ENCODE measurements around the gene CAPN7.

CAPN7 gene

DNA sequence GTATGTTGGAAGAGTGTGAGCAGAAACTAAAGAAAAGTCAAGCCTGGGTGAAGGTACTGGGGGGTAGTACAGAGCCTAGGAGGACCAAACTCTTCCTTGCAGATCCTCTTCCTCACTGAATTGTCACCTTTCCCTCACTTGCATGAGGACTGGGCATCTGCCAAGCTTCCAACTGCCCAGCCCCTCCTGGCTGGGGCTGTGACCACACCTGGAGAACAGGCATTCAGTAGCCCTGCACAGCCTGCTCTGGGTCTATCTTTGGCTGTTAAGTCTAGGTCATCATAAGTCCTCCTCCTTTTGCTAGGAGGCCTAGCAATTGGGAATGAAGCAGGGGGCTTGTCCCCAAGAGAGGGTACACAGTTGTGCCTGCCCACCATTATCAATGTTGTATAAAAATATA is 55.2 kb downstream of the CAPN7 start:
- Histone ChIP-seq H3K4me1 (ENCODE audit: control insufficient read depth in 2 of 2, insufficient read depth in 1 of 2, low read depth in 1 of 2, low read length in 2 of 2) (no peaks in the 10 kb centered on the region), H2BK5ac (ENCODE audit: low read length) (peak overlapping the region; percentile 32), H3K4ac (ENCODE audit: low read length) (no peak overlapping the region), H2AK5ac (ENCODE audit: low read depth, low read length) (no peak overlapping the region), H3K79me1 (ENCODE audit: low read depth, low read length) (no peaks in the 10 kb centered on the region), H2AFZ (ENCODE audit: low read length) (no peak overlapping the region), H4K8ac (ENCODE audit: low read depth, low read length) (no peak overlapping the region), H3K4me2 (ENCODE audit: insufficient read depth, low read length, poor library complexity, severe bottlenecking) (no peak overlapping the region), H3K14ac (ENCODE audit: low read length) (no peak overlapping the region), H3K27ac (replicated peaks; ENCODE audit: low read length) (no peak overlapping the region), H2BK15ac (ENCODE audit: low read length) (no peak overlapping the region), H2BK12ac (ENCODE audit: low read length) (no peak overlapping the region), H3K23ac (ENCODE audit: low read depth, low read length, poor library complexity) (no peak overlapping the region), H3K18ac (ENCODE audit: low read length) (no peak overlapping the region), H3K27me3 (ENCODE audit: control insufficient read depth in 3 of 3, insufficient read depth in 3 of 3, low read depth in 1 of 3, low read length in 3 of 3) (no peaks in the 10 kb centered on the region), H3K4me3 (ENCODE audit: low read length in 2 of 2) (no peak overlapping the region), H3K9ac (ENCODE audit: low read depth, low read length, poor library complexity) (no peak overlapping the region), H2BK120ac (ENCODE audit: low read depth, low read length) (no peak overlapping the region), H3K9me3 (replicated peaks in 1 of 2; ENCODE audit: control insufficient read depth in 2 of 2, insufficient read depth in 1 of 2, low read depth in 1 of 2, low read length in 2 of 2) (no peaks in the 10 kb centered on the region), H4K91ac (ENCODE audit: low read depth, low read length, poor library complexity) (no peak overlapping the region), H3K36me3 (replicated peaks in 1 of 2; ENCODE audit: control insufficient read depth in 2 of 2, insufficient read depth in 2 of 2, low read length in 2 of 2) (peaks cover 9 to 39% of the 10 kb centered on the region in 2 donors)
- DNase-seq (ENCODE audit: low spot score): no peak

DNA sequence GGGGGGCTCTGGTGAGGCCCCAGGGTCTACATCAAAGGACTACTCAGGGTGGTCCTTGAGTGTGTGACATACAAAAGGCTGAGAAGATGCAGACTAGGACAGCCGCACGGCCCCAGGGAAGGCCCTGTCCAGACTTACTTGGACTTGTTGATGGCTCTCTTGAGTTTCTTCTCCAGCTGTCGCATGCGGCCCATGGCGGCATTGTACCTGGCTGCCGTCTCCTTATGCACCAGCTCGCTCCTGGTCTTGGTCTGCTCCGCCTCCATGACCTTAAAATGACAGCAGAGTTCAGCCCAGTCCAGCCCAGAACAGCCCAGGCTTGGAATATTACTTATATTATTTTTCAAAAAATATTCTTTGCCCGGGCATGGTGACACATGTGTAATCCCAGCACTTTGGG is 56.0 kb downstream of the CAPN7 start:
- H3K4ac ChIP-seq (ENCODE audit: low read length): no peak overlapping the region
- no peak overlapping the region for H2AFZ ChIP-seq (ENCODE audit: low read length)
- no peak overlapping the region for H3K4me2 ChIP-seq (ENCODE audit: insufficient read depth, low read length, poor library complexity, severe bottlenecking)
- no peaks in the 10 kb centered on the region for H3K4me1 ChIP-seq (ENCODE audit: control insufficient read depth in 2 of 2, insufficient read depth in 1 of 2, low read depth in 1 of 2, low read length in 2 of 2)
- H4K8ac ChIP-seq (ENCODE audit: low read depth, low read length): no peak overlapping the region
- no peak overlapping the region for H2BK15ac ChIP-seq (ENCODE audit: low read length)
- H4K91ac ChIP-seq (ENCODE audit: low read depth, low read length, poor library complexity): no peak overlapping the region
- H3K23ac ChIP-seq (ENCODE audit: low read depth, low read length, poor library complexity): no peak overlapping the region
- H3K27me3 ChIP-seq (ENCODE audit: control insufficient read depth in 3 of 3, insufficient read depth in 3 of 3, low read depth in 1 of 3, low read length in 3 of 3): no peaks in the 10 kb centered on the region
- H3K9ac ChIP-seq (ENCODE audit: low read depth, low read length, poor library complexity): no peak overlapping the region
- H3K4me3 ChIP-seq (ENCODE audit: low read length in 2 of 2): no peak overlapping the region
- H2BK12ac ChIP-seq (ENCODE audit: low read length): no peak overlapping the region
- H3K36me3 ChIP-seq (replicated peaks in 1 of 2; ENCODE audit: control insufficient read depth in 2 of 2, insufficient read depth in 2 of 2, low read length in 2 of 2): peaks cover 3 to 31% of the 10 kb centered on the region in 2 donors
- no peak overlapping the region for H3K14ac ChIP-seq (ENCODE audit: low read length)
- no peak overlapping the region for H3K27ac ChIP-seq (replicated peaks; ENCODE audit: low read length)
- no peak overlapping the region for H2BK5ac ChIP-seq (ENCODE audit: low read length)
- no peak overlapping the region for H2AK5ac ChIP-seq (ENCODE audit: low read depth, low read length)
- no peaks in the 10 kb centered on the region for H3K79me1 ChIP-seq (ENCODE audit: low read depth, low read length)
- WGBS, 2 donors (ENCODE audit: extremely low coverage in 2 of 2, insufficient read length in 2 of 2, insufficient replicate concordance in 1 of 2): no CpG with 5 or more reads among the region's 9 CpGs
- no peak overlapping the region for H2BK120ac ChIP-seq (ENCODE audit: low read depth, low read length)
- no peak for DNase-seq (ENCODE audit: low spot score)
- no peak overlapping the region for H3K18ac ChIP-seq (ENCODE audit: low read length)
- no peaks in the 10 kb centered on the region for H3K9me3 ChIP-seq (replicated peaks in 1 of 2; ENCODE audit: control insufficient read depth in 2 of 2, insufficient read depth in 1 of 2, low read depth in 1 of 2, low read length in 2 of 2)

DNA sequence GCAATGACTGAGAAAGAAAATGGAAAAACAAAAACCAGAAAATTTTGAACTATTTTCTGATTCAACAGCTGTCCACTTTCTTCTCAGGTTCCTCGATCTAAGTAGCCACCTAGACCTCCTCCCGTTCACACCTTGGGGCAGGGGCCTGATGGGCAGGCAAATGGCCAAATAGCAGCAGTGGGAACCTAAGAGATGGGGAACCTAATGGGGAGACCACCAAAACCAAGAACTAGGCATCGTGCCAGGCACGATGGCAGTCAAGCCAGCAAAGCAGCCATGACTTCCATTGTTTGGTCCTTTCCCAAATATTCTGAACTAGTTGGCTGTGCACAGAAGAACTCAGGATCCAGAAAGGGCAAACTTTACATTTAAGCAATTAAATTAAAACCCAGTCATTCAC is 57.1 kb downstream of the CAPN7 start:
- Histone ChIP-seq H2BK120ac (ENCODE audit: low read depth, low read length) (no peak overlapping the region), H3K4me1 (ENCODE audit: control insufficient read depth in 2 of 2, insufficient read depth in 1 of 2, low read depth in 1 of 2, low read length in 2 of 2) (no peaks in the 10 kb centered on the region), H2AK5ac (ENCODE audit: low read depth, low read length) (no peak overlapping the region), H3K36me3 (replicated peaks in 1 of 2; ENCODE audit: control insufficient read depth in 2 of 2, insufficient read depth in 2 of 2, low read length in 2 of 2) (peaks cover 3 to 20% of the 10 kb centered on the region in 2 donors), H3K4me2 (ENCODE audit: insufficient read depth, low read length, poor library complexity, severe bottlenecking) (no peak overlapping the region), H3K27me3 (ENCODE audit: control insufficient read depth in 3 of 3, insufficient read depth in 3 of 3, low read depth in 1 of 3, low read length in 3 of 3) (no peaks in the 10 kb centered on the region), H3K27ac (replicated peaks; ENCODE audit: low read length) (no peak overlapping the region), H2BK12ac (ENCODE audit: low read length) (no peak overlapping the region), H3K18ac (ENCODE audit: low read length) (no peak overlapping the region), H3K4ac (ENCODE audit: low read length) (no peak overlapping the region), H3K9me3 (replicated peaks in 1 of 2; ENCODE audit: control insufficient read depth in 2 of 2, insufficient read depth in 1 of 2, low read depth in 1 of 2, low read length in 2 of 2) (no peaks in the 10 kb centered on the region), H3K23ac (ENCODE audit: low read depth, low read length, poor library complexity) (no peak overlapping the region), H3K14ac (ENCODE audit: low read length) (no peak overlapping the region), H3K4me3 (ENCODE audit: low read length in 2 of 2) (no peak overlapping the region), H3K79me1 (ENCODE audit: low read depth, low read length) (no peaks in the 10 kb centered on the region), H2AFZ (ENCODE audit: low read length) (no peak overlapping the region), H4K91ac (ENCODE audit: low read depth, low read length, poor library complexity) (no peak overlapping the region), H3K9ac (ENCODE audit: low read depth, low read length, poor library complexity) (no peak overlapping the region), H4K8ac (ENCODE audit: low read depth, low read length) (no peak overlapping the region), H2BK5ac (ENCODE audit: low read length) (no peak overlapping the region), H2BK15ac (ENCODE audit: low read length) (no peak overlapping the region)
- no CpG with 5 or more reads among the region's 4 CpGs for WGBS, 2 donors (ENCODE audit: extremely low coverage in 2 of 2, insufficient read length in 2 of 2, insufficient replicate concordance in 1 of 2)
- no peak for DNase-seq (ENCODE audit: low spot score)

DNA sequence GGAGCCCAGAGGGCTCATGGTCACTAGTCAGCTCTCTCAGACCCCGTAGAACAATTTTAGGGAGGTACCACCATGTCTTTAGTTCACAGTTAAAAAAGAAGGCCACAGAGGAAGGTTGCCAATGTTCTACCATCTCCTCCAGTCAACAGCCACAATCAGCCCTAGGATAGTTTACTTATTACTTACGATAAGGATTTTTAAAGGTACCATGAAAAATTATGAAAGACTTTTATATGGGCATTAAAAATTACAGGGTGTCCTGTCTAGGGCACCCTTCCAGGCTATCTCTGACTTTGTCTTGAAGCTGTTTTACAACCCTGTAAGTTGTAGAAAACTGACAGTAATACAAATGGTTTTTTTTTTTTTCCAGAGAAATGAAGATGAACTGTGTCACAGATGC is 57.9 kb downstream of the CAPN7 start:
- no peak overlapping the region for H3K18ac ChIP-seq (ENCODE audit: low read length)
- H3K4me3 ChIP-seq (ENCODE audit: low read length in 2 of 2): no peak overlapping the region
- no peak overlapping the region for H2BK120ac ChIP-seq (ENCODE audit: low read depth, low read length)
- no peaks in the 10 kb centered on the region for H3K4me1 ChIP-seq (ENCODE audit: control insufficient read depth in 2 of 2, insufficient read depth in 1 of 2, low read depth in 1 of 2, low read length in 2 of 2)
- H3K4ac ChIP-seq (ENCODE audit: low read length): no peak overlapping the region
- H2AK5ac ChIP-seq (ENCODE audit: low read depth, low read length): no peak overlapping the region
- H3K23ac ChIP-seq (ENCODE audit: low read depth, low read length, poor library complexity): no peak overlapping the region
- no peak overlapping the region for H2BK5ac ChIP-seq (ENCODE audit: low read length)
- no peak overlapping the region for H2BK15ac ChIP-seq (ENCODE audit: low read length)
- WGBS, 2 donors (ENCODE audit: extremely low coverage in 2 of 2, insufficient read length in 2 of 2, insufficient replicate concordance in 1 of 2): no CpG with 5 or more reads among the region's 2 CpGs
- no peak for DNase-seq (ENCODE audit: low spot score)
- no peak overlapping the region for H3K27ac ChIP-seq (replicated peaks; ENCODE audit: low read length)
- H4K8ac ChIP-seq (ENCODE audit: low read depth, low read length): no peak overlapping the region
- no peak overlapping the region for H3K9ac ChIP-seq (ENCODE audit: low read depth, low read length, poor library complexity)
- no peak overlapping the region for H2AFZ ChIP-seq (ENCODE audit: low read length)
- peaks cover 0 to 14% of the 10 kb centered on the region in 2 donors for H3K36me3 ChIP-seq (replicated peaks in 1 of 2; ENCODE audit: control insufficient read depth in 2 of 2, insufficient read depth in 2 of 2, low read length in 2 of 2)
- H4K91ac ChIP-seq (ENCODE audit: low read depth, low read length, poor library complexity): no peak overlapping the region
- H3K4me2 ChIP-seq (ENCODE audit: insufficient read depth, low read length, poor library complexity, severe bottlenecking): no peak overlapping the region
- no peaks in the 10 kb centered on the region for H3K9me3 ChIP-seq (replicated peaks in 1 of 2; ENCODE audit: control insufficient read depth in 2 of 2, insufficient read depth in 1 of 2, low read depth in 1 of 2, low read length in 2 of 2)
- H3K14ac ChIP-seq (ENCODE audit: low read length): no peak overlapping the region
- no peaks in the 10 kb centered on the region for H3K27me3 ChIP-seq (ENCODE audit: control insufficient read depth in 3 of 3, insufficient read depth in 3 of 3, low read depth in 1 of 3, low read length in 3 of 3)
- H2BK12ac ChIP-seq (ENCODE audit: low read length): no peak overlapping the region
- no peaks in the 10 kb centered on the region for H3K79me1 ChIP-seq (ENCODE audit: low read depth, low read length)

Data from neuronal stem cell (in vitro differentiated cells).